Kidney tubule cell (primary cell): ENCODE data around the gene FOCAD.
"Not testable (repeated sequence)": the region's sequence is repeated elsewhere in the genome, so short reads cannot be mapped to it uniquely, and the experiment has no call there.

Experiments
- DNase-seq: peaks from one replicate; pipeline ENCODE4 v3.0.0-alpha.2; 2018; ENCODE audit warnings: low spot score

FOCAD gene

DNA sequence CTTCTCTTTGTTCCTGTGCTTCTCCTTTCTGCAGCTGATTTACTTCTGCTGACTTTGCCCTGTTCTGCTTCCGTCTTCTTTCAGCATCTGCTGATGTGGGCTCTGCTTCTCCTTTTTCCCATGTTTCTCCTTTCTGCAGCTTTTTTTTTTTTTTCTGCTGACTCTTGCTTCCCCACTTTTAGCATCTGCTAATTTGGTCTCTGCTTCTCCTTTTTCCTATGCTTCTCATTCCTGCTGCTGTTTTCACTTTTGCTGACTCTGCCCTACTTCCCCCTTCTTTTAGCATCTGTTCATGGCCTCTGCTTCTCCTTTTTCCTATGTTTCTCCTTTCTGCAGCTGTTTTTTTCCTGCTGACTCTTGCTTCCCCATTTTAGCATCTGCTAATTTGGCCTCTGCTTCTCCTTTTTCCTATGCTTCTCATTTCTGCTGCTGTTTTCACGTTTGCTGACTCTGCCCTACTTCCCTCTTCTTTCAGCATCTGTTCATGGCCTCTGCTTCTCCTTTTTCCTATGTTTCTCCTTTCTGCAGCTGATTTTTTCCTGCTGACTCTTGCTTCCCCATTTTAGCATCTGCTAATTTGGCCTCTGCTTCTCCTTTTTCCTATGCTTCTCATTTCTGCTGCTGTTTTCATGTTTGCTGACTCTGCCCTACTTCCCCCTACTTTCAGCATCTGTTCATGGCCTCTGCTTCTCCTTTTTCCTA, 289.3 kb downstream of the FOCAD start:
- DNase-seq = not testable (repeated sequence)

DNA sequence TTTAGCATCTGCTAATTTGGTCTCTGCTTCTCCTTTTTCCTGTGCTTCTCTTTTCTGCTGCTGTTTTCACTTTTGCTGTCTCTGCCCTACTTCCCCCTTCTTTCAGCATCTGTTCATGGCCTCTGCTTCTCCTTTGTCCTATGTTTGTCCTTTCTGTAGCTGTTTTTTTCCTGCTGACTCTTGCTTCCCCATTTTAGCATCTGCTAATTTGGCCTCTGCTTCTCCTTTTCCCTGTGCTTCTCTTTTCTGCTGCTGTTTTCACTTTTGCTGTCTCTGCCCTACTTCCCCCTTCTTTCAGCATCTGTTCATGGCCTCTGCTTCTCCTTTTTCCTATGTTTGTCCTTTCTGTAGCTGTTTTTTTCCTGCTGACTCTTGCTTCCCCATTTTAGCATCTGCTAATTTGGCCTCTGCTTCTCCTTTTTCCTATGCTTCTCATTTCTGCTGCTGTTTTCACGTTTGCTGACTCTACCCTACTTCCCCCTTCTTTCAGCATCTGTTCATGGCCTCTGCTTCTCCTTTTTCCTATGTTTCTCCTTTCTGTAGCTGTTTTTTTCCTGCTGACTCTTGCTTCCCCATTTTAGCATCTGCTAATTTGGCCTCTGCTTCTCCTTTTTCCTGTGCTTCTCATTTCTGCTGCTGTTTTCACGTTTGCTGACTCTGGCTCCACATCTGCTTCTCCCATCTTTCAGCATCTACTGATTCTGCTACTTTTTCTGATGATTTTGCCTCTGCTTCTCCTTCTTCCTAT, 290.3 kb downstream of the FOCAD start:
- DNase-seq = not testable (repeated sequence)

DNA sequence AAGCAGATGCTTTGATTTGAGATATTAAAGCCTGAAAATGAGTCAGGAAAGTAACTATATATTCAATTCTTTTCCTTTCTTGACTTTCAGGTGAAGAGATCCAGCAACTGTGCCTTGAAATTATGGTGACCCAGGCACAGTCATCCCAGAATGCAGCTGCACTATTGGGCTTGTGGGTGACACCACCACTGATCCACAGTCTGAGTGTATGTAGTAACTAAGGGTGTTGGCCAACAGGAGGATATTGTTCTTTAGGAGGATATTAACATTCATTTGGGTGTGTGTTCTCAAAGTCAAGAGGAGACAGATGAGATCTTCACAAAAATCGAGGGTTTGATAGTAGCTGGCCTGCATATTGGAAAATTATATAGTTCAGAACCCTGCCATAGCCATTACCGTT, 294.2 kb downstream of the FOCAD start:
- no peak for DNase-seq

DNA sequence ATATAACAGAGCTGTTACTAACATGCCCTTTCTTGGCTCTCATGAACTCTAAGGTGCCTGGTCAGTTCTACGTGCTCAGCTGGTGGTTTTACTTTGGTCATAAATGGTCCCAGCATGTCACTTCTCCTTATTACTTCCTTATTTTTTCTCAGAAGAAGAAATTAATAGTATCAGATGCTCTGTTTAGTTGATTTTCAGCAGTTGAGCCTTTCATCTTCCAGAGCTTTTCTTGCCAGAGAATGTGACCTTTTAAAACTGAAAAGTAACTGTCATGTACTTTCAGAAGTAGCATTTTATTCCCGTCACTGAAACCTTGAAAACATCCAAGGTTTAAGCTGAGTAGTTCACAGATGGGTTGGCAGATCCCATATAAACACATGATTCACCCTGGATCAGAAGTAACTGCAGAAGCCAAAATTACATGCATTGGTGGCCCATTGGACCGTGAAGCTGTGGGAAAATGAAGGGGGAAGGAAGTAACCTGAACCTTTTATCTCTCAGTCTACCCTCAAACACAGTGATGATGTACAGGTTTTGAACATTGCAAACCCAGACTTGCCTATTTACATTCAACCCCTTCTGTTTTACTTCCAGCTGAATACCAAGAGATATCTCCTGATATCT, 296.9 kb downstream of the FOCAD start:
- DNase-seq = peak; percentile 71

DNA sequence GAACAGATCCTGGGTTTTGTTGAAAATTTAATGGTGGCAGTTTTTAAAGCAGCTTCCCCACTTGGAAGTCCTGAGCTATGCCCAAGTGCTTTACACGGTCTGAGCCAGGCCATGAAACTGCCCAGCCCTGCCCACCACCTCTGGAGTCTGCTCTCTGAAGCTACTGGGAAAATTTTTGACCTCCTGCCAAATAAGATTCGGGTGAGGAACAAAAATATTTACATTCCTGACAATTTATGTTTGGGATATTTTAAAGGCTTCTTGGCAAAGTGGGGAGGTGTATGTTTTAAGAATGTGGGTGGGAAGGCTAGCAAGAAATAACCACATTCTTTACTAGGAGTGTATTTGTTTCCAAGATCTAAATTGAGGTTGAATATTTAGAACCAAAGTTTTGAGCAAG, 297.4 kb downstream of the FOCAD start:
- peak; percentile 31 for DNase-seq

DNA sequence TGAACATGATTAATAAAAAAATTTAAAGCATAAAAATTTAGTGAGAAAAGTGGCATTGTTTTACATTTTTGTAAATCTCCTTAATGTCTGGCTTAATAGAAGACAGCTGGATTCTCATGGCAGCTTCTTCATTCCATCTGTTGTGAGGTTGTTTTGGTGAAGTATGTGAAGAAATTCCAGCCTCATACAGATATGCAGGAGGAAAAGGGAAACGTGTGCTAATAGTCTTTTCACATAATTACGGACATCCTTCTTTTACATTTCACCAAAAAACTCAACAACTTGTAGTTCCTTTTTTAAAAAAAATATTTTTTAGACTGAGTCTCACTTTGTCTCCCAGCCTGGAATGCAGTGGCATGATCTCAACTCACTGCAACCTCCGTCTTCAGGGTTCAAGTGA, 300.4 kb downstream of the FOCAD start:
- DNase-seq = no peak

DNA sequence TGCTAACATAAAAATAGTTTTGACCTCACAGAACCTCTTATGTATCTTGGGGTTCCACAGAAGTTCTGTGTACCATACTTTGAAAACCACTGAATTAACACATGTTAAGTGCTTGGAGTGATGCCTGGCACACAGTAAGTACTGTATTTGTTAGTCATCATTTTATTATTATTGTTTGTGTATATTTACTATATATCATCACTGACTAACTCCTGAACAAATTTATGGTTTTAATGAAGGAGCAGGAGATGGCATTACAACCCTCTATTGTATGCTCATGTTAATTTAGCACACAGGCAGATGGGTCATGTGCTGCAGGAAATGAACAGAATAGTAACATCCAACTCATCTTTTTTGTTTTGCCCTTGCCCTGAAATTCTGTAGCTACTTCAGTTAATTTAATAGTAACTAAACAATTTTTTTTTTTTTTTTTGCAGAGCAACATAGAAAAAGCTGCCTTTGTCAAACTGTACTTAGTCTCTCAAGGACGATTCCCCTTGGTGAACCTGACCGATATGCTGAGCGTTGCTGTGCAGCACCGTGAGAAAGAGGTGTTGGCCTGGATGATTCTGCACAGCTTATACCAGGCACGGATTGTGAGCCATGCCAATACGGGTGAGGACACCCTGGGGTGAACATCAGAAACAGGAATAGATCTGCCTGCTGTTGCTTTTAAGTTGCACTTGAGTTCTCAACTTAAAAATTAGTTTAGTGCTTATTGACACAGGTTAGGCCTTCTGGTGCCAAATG, 302.0 kb downstream of the FOCAD start:
- DNase-seq = no peak

DNA sequence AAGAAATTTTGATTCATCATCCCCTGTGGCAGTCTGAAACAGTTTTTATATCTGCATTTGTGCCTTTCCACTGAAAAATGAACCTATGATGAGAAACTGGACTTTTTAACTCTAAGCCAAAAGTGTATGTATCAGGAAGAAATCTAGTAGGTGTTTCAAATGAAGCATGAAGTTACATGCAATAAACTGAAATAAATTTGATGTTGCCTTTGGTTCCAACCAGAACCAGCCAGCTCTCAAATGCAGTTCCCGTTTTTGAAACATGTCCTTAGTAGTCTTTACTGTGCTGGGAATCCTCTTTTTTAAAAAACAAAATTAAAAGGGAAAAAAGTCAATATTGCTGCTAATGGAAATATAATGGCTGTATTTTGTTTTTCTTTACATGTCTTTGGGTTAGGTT, 303.5 kb downstream of the FOCAD start:
- no peak for DNase-seq

DNA sequence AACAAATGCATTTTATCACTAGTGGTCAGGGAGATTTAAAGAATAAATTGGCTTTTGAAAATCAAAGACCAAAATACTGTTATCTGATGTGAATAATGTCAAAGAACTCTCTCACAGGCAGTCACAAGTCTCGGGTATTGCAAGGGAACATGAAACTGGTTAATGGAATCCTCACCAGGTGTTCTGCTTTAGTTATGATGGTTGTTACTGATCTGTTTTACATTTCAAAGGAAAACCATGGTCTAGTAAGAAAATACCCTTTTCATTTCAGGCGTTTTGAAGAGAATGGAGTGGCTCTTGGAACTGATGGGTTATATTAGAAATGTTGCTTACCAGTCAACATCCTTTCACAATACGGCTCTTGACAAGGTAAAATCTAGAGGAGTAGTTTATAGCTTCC, 304.0 kb downstream of the FOCAD start:
- DNase-seq = no peak

DNA sequence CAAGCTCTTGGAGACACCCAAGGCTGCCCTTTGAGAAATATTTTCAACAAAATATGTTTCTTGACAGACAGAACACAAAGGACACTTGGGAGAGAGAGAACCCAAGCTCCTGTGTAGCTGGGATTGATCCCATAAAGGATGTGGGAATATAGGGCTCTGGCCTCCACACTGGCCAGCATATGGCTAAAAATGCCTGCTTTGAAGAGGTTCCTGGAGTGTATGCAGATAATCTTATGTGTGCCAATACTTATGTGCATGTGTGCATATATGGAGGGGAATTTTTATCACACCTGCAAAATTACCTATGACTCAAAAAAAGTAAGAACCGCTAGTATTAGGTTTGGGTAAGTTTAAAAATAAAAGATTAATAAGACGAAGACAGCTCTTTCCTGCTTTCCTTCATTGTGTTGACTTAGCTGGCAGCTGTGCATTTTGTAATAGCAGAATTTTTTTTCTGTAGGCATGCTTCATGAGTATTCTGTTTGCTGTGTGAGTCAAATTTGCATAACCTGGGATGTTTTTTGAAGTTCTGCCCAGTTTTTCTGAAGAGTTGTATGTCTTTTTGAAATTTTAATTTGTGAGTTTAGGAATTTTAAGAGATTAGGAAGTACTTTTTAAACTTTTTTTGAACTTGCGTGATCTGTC, 304.7 kb downstream of the FOCAD start:
- DNase-seq = no peak

DNA sequence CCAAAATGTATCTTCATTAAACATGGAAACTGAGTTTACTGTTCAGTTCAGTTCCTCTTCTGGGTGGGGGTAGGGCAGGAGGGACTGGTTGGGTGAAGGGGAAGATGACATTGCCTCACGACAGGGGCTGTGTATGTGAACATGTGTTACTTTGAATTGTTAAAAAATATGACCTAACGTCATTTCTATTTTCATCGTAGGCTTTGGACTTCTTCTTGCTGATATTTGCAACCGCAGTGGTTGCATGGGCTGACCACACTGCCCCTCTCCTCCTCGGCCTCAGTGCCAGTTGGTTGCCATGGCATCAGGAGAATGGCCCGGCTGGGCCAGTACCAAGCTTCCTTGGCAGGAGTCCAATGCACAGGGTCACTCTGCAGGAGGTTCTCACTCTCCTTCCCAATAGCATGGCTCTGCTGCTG, 305.9 kb downstream of the FOCAD start:
- no peak for DNase-seq

DNA sequence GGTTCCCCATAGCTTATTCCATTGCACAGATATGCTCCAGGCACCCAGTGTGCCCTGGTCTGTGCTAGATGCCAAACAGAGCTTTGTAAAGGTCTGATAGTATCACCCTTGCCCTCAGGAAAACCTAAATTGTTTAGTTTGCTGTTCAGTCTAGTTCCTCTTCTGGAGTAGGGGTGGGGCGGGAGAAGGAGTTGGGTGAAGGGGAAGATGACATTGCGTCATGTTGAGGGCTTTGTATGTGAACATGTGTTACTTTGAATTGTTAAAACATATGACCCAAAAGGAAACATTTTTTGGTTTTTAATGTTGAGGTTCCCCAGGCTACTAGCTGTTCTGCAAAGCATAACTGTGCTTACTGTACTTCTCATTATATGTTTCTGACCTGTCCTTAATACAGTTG, 306.8 kb downstream of the FOCAD start:
- DNase-seq = no peak

DNA sequence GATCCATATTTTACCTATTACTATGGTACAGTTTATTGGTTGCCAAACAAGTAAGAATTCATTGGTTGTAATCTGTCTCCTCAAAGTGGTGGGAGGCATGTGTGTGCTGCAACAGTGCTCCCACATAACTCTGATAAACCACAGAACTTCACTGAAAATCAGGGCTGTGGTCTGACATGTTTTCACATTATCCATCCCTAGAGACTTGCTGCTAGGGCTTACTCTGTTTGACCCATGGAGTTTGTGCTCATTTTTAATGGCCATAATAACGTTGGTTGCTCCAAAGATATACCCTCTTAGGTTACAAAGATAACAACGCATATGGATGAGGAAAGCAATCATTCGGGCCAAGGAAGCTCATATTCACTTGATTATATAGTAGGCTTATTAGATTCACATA, 310.4 kb downstream of the FOCAD start:
- no peak for DNase-seq

DNA sequence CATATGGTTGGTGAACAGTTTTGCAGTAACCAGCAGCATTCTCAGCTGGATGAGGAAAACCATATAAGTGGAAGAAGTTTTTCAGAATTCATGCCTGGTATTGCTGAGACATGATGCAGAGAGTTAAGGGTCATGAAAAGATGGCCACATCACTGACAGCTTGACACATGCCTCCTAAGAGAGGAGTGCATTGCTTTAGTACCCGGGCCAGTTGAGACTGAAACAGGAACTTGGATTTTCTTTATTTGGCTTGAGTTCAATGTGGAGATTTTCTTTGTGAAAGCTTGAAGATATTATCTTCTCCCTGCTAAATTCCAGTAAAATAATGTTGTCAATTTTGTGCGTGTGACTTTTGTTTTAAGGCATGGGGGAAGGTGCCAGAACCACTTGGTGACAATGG, 311.6 kb downstream of the FOCAD start:
- no peak for DNase-seq

DNA sequence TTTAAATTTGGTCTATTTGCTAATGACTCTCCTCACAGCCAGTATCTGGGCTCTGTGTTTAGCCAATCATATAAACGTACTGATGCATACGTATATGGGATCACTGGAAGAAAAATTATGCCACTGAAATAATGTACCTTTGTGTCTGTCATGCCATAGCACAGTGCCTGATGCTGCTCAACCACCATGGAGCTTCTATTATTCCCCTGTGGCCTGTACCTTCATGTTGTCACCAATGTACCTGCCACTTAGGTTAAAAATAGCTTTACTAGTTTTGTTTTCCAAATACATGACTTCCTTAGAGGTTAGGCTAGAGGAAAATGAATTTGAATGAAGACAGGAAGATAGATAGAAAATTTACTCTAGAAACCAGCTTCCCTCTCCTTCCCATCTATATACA, 312.8 kb downstream of the FOCAD start:
- DNase-seq = no peak

DNA sequence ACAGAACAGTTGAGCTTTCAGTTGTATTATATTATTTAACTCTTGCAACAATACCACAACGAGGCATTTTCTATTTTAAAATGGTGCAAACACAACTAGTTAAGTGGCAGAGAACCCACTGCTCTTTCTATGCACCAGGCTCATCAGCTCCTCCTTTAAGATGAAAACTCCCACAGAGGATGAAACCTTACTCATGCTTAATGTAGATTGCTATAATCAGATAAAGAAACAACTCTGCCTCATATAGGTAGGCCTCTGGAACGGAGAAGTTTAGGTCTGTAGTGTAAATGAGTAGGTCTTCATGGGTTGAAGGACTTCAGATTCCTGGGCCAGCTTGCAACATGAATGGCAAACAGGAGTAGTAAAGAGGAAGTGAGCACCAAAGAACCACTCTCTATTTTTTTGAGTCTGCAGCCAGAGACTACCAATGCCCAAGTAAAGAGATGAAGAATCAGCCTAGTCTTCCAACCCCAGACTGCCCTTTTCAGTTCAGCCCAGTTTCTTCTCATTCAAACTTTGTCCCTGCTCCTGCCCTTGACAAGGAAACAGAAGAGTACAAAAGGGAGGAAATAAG, 313.5 kb downstream of the FOCAD start:
- DNase-seq = no peak

DNA sequence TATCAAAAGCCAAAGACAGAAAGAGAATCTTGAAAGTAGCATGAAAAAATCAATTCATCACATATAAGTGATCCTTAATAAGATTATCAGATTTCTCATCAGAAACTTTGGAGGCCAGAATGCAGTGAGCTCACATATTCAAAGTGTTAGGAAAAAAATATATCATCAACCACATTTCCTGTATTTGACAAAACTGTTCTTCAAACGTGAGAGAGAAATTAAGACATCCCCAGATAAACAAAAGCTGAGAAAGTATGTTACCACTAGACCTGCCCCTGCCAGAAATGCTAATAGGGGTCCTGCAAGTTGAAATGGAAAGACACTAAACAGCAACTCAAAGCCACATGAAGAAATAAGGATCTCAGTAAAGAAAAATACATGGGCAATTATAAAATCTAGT, 317.5 kb downstream of the FOCAD start:
- no peak for DNase-seq

DNA sequence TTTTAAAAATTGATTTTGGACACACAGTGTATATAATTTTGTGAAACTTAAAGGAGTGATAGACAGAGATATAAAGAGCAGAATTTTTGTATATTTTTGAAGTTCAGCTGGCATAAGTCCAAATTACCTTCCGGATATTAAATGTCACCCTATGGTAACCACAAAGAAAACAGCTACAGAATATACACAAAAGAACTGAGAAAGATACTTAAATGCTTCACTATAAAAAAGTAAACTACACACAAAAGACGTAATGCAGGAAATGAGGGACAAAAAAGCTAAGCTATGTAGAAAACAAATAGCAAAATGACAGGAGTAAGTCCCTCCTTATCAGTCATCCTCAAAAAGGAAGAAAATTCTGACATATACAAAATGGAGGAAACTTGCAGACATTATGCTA, 318.0 kb downstream of the FOCAD start:
- no peak for DNase-seq

DNA sequence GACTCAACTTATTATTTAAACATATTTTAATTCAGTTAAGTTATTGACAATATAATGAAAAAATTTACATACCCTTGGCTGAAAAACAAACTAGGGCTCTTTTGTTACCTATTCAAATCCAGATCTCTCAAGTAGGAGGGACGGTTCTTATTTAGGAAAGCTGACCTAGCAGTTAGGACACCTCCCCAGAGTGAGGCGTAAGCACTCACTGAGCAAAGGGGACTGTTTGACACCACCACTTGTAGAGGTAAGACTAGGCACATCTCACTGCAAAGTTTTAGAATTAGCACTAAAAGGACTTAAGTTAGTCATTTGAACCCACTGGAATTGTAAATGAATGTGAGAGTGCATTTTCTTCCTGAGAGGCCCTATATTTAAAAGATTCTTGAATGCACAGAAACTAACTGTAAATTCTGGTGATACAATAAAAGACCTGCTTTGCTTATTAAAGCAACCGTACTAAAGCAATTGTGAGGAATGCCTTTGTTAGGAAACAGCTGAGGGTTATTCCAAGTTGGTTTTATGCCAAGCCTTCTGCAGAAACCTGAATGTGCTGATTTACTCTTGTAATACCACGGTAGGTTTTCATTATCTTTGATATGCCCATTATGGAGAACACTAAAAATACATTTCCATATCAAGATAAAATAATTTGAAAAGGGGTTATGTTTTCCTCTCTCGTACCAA, 331.2 kb downstream of the FOCAD start:
- DNase-seq = no peak

DNA sequence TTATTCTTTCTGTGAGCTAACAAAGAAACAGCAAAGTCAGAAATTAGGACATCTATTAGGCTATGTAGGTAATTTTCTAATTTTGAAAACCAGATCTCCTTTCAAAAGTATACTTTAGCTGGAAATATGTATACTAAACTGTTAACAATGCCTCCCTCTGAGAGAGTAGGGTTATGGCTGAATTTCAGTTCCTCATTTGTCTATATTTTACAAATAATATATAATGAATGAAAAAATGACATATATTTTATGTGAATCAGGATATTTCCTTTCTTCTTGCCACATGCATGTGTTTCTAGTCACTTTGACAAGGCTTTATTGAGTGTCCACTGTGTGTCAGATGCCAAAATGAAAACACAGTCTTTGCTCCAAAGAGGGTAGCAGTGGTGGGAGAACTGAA, 331.9 kb downstream of the FOCAD start:
- no peak for DNase-seq
